Fibroblast of lung (primary cell): ENCODE measurements around the gene CSRP1. TPM values are rescaled to one million over a fixed set of nuclear protein-coding genes. Genes with fewer than 3 reads are reported as not detected.

ENCODE experiments used
- DNase-seq, 2 donors: peaks; one replicate each; pipeline versions ENCODE4 v3.0.0 to v3.0.0-alpha.2; 2010; ENCODE audit warnings: low read depth in 2 of 2
- H2AFZ ChIP-seq: 2 replicates; pipeline ENCODE4 v1.5.1; 2012; ENCODE audit warnings: low read length, control low read depth, inconsistent platforms
- H3K27ac ChIP-seq: 2 replicates; pipeline ENCODE4 v1.5.1; 2011; ENCODE audit warnings: low read length, control low read depth; ENCODE audit not compliant: insufficient read depth
- H3K27me3 ChIP-seq: 2 replicates; pipeline ENCODE4 v1.5.1; 2011; ENCODE audit warnings: mild to moderate bottlenecking, low read length; ENCODE audit not compliant: control insufficient read depth, insufficient read depth
- H3K36me3 ChIP-seq: 2 replicates; pipeline ENCODE4 v1.5.1; 2011; ENCODE audit warnings: low read length; ENCODE audit not compliant: control insufficient read depth, insufficient read depth
- H3K4me1 ChIP-seq: 2 replicates; pipeline ENCODE4 v1.5.1; 2011; ENCODE audit warnings: low read length; ENCODE audit not compliant: control insufficient read depth, insufficient read depth; ENCODE audit errors: extremely low read depth
- H3K4me2 ChIP-seq: 2 replicates; pipeline ENCODE4 v1.5.1; 2011; ENCODE audit warnings: low read length, control low read depth; ENCODE audit not compliant: insufficient read depth; ENCODE audit errors: extremely low read depth
- H3K4me3 ChIP-seq, 4 experiments: fragments of 200-600 bp in 1 of 4; sonication (generic) in 1 of 4; replicated peaks in 1 of 4; 2 replicates each; pipeline ENCODE4 v1.5.1; 2011 to 2016; ENCODE audit warnings: low read length in 4 of 4, low read depth in 3 of 4, mild to moderate bottlenecking in 3 of 4, control low read depth in 2 of 4, inconsistent platforms in 1 of 4, mixed read lengths in 1 of 4; ENCODE audit not compliant: insufficient read depth in 1 of 4; ENCODE audit errors: control extremely low read depth in 1 of 4
- H3K79me2 ChIP-seq: 2 replicates; pipeline ENCODE4 v1.5.1; 2012; ENCODE audit warnings: mild to moderate bottlenecking, low read length, inconsistent platforms; ENCODE audit not compliant: control insufficient read depth, insufficient read depth
- H3K9ac ChIP-seq: 2 replicates; pipeline ENCODE4 v1.5.1; 2011; ENCODE audit warnings: mild to moderate bottlenecking, low read length, control low read depth; ENCODE audit not compliant: insufficient read depth
- H3K9me3 ChIP-seq: 2 replicates; pipeline ENCODE4 v1.5.1; 2012; ENCODE audit warnings: low read depth, low read length; ENCODE audit not compliant: control insufficient read depth, insufficient read depth
- H4K20me1 ChIP-seq: 2 replicates; pipeline ENCODE4 v1.5.1; 2011; ENCODE audit warnings: low read length; ENCODE audit not compliant: control insufficient read depth, insufficient read depth; ENCODE audit errors: extremely low read depth
- CTCF ChIP-seq, 2 donors: IDR thresholded peaks in 1 of 2; conservative IDR thresholded peaks in 1 of 2; 1 replicate in 1 of 2; 2 replicates in 1 of 2; pipeline ENCODE4 v1.5.1; 2011 to 2012; ENCODE audit warnings: low read length in 2 of 2, control low read depth in 1 of 2, inconsistent platforms in 1 of 2, low read depth in 1 of 2, mild to moderate bottlenecking in 1 of 2
- EZH2 ChIP-seq: IDR thresholded peaks from 2 replicates; pipeline ENCODE4 v1.5.1; 2012; ENCODE audit warnings: low read length, control low read depth, mild to moderate bottlenecking; ENCODE audit errors: missing control alignments
- polyA minus RNA-seq: library from RNA; depleted of rRNA, polyadenylated mRNA; stranded (reverse); fragments of >200 nt; gene quantifications from 2 replicates; pipeline ENCODE4 v1.2.3, GENCODE V29; 2011; ENCODE audit warnings: low replicate concordance
- polyA plus RNA-seq, 2 donors: library from polyadenylated mRNA; depleted of rRNA in 1 of 2; stranded (reverse) in 1 of 2; unstranded in 1 of 2; fragments of >200 nt; gene quantifications; 2 replicates each; pipeline ENCODE4 v1.2.1, GENCODE V29; 2011 to 2012; ENCODE audit warnings: missing spikeins in 1 of 2
- total RNA-seq: library from RNA; depleted of rRNA; stranded (reverse); fragments of >200 nt; gene quantifications from 2 replicates; pipeline ENCODE4 v1.2.1, GENCODE V29; 2014

The CSRP1 gene
- 158 and 195 TPM in 2 replicates for total RNA-seq
- polyA plus RNA-seq = 438 and 1,081 TPM in 2 replicates
- polyA plus RNA-seq (2012) = 450 and 1,109 TPM in 2 replicates
- polyA minus RNA-seq = 886 and 2,174 TPM in 2 replicates

GRCh38 chr1:201506557-201507359 is at the start of gene CSRP1:
Gene CSRP1 (minus strand): TSS chr1:201507123. CDS start chr1:201496303, 10,820 bp downstream.
- Histone ChIP-seq H2AFZ (no peak within 1 kb of the TSS), H3K4me1 (peaks cover 30% of the 10 kb centered on the region), H3K79me2 (peaks cover 47% of the 10 kb centered on the region), H3K36me3 (peaks cover 4% of the 10 kb centered on the region), H3K4me3 (peak within 1 kb of the TSS; percentile 70 to 85 (median 80)), H3K27ac (peak within 1 kb of the TSS; percentile 95), H4K20me1 (no peaks in the 10 kb centered on the region), H3K9ac (peak within 1 kb of the TSS; percentile 96), H3K9me3 (no peaks in the 10 kb centered on the region), H3K27me3 (no peaks in the 10 kb centered on the region), H3K4me2 (peak within 1 kb of the TSS; percentile 65)
- peak; percentile 87 to 90 for DNase-seq
- TF ChIP-seq CTCF (conservative IDR thresholded peaks at IDR 0.05 in 1 of 2, IDR thresholded peaks at IDR 0.05 in 1 of 2; ENCODE audit: low read depth in 1 of 2, low read length in 2 of 2) (no peak), EZH2 (no peak)

GRCh38 chr1:201555593-201555945 is 48.6 kb upstream of the CSRP1 start:
- no peak overlapping the region for H3K4me3 ChIP-seq
- H3K36me3 ChIP-seq = no peaks in the 10 kb centered on the region
- no peak overlapping the region for H3K9ac ChIP-seq
- H4K20me1 ChIP-seq = no peaks in the 10 kb centered on the region
- no peaks in the 10 kb centered on the region for H3K9me3 ChIP-seq
- DNase-seq = no peak
- no peak for TF ChIP-seq EZH2
- TF ChIP-seq CTCF (conservative IDR thresholded peaks at IDR 0.05 in 1 of 2, IDR thresholded peaks at IDR 0.05 in 1 of 2; ENCODE audit: low read depth in 1 of 2, low read length in 2 of 2) = no peak
- peaks cover 69% of the 10 kb centered on the region for H3K79me2 ChIP-seq
- no peak overlapping the region for H3K4me2 ChIP-seq
- H3K27ac ChIP-seq = no peak overlapping the region
- H3K4me1 ChIP-seq = peaks cover 32% of the 10 kb centered on the region
- H2AFZ ChIP-seq = no peak overlapping the region
- no peaks in the 10 kb centered on the region for H3K27me3 ChIP-seq

- no peaks in the 10 kb centered on the region for H3K27me3 ChIP-seq
- no peak overlapping the region for H2AFZ ChIP-seq
- H3K4me1 ChIP-seq = peaks cover 26% of the 10 kb centered on the region
- H3K4me2 ChIP-seq = no peak overlapping the region
- H3K27ac ChIP-seq = no peak overlapping the region
- H3K9ac ChIP-seq = no peak overlapping the region
- H3K36me3 ChIP-seq = no peaks in the 10 kb centered on the region
- no peaks in the 10 kb centered on the region for H4K20me1 ChIP-seq
- no peak for DNase-seq
- H3K4me3 ChIP-seq = no peak overlapping the region
- no peaks in the 10 kb centered on the region for H3K9me3 ChIP-seq
- peaks cover 64% of the 10 kb centered on the region for H3K79me2 ChIP-seq
- TF ChIP-seq CTCF (conservative IDR thresholded peaks at IDR 0.05 in 1 of 2, IDR thresholded peaks at IDR 0.05 in 1 of 2; ENCODE audit: low read depth in 1 of 2, low read length in 2 of 2) (no peak), EZH2 (no peak)
Measured at GRCh38 chr1:201554789-201555592, 48.1 kb upstream of the CSRP1 start.
